ENCODE measurements around the gene TIGD6.
"Not testable (repeated sequence)": the region's sequence is repeated elsewhere in the genome, so short reads cannot be mapped to it uniquely, and the experiment has no call there.

Gene TIGD6

DNA sequence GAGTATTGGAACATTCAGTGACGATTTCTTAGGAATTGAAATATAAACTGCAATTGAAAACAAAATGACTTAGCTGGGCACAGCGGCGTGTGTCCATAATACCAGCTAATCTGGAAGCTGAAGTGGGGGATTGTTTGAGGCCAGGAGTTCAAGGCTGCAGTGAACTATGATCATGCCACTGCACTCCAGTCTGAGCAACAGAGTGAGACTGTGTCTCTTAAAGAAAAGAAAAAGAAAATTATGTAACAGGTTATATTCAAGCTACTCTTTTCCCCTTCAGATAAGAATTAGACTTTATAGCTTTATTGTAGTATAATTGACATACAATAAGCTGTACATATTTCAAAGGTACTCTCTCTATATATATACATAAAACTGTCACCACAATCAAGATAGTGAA, 33.5 kb downstream of the TIGD6 start:
- no peak for DNase-seq

DNA sequence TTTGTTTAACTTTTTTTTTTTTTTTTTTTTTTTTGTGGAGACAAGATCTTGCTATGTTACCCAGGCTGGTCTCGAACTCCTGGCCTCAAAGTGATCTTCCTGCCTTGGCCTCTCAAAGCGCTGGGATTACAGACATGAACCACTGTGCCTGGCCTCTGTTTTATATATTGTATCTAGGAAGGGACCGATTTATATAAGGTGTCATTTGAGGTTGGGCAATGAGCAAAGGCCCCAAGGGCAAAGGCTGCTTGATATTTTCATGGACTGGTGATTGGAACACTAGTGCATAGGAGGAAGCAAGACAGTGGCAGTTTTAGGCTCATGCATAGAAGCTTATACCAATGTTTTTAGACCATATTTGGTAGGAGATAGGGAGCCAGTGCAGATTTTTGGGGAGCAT, 36.7 kb downstream of the TIGD6 start:
- DNase-seq, result no peak

DNA sequence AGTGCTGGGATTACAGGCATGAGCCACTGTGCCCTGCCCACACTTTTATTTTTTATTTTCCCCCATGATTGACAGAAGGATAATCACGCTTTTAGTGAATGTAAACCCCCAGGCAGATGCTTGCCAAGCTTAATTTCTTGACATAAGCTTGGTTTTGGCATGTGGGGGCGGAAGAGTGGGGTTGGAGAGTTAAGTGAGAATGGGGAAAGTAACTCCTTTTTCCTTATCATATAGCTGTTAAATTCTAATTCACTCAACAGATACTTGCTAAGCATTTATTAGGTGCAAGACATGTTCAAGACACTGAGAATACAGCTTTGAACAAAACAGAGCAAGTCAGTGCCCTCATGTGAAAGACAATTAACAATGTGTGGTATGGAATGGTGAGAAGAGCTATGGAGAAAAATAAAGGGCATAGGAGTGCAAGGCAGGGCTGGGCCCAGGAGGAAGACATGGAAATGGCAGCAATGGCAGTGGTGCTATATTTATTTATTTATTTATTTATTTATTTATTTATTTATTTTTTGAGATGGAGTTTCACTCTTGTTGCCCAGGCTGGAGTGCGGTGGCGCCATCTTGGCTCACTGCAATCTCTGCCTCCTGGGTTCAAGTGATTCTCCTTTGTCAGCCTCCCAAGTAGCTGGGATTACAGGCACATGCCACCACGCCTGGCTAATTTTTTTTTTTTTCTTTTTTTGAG, 37.7 kb downstream of the TIGD6 start:
- no peak for DNase-seq

DNA sequence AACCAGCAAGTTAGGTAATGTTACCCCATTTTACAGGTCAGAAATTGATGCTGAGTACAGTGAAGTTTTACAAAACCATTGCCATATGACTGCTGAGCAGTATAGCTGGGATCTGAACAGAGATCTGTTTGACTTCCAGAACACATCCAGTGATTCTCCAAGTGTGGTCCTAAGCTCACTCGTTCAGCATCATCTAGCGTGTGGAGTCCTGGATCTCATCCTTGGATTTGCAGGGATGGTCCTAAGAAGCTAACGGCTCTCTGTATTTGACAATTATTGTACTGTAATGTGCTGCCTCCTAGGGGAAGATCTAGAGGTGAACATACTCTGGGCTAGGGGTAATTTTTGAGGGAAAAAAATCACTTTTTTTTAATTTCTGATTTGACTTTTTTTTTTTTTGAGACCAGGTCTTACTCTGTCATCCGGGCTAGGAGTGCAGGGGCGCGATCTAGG, 38.5 kb downstream of the TIGD6 start:
- peak; percentile 12 for DNase-seq

DNA sequence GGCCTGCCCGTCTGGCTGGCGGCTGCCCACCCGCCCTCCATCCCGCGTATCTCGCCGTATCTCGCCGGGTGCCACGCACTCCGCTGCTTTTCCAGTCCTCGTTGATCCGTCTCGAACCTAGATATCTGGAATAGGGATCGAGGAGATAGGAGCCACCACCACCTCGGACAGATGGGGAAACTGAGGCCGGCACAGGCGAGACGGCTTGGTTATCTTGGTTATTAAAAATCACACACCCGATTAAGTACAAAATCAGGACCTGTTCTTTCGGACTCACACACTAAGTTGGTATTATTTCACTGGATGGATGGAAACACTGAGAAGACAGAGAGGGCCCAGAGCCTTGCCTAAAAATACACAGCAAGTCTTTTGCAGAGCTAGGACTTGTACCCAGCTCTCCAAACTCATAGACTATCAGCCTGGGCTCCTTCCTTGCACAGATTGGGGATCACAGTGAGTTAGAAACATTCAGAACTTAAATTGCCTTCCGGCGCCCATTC, 39.2 kb downstream of the TIGD6 start:
- no peak for DNase-seq

DNA sequence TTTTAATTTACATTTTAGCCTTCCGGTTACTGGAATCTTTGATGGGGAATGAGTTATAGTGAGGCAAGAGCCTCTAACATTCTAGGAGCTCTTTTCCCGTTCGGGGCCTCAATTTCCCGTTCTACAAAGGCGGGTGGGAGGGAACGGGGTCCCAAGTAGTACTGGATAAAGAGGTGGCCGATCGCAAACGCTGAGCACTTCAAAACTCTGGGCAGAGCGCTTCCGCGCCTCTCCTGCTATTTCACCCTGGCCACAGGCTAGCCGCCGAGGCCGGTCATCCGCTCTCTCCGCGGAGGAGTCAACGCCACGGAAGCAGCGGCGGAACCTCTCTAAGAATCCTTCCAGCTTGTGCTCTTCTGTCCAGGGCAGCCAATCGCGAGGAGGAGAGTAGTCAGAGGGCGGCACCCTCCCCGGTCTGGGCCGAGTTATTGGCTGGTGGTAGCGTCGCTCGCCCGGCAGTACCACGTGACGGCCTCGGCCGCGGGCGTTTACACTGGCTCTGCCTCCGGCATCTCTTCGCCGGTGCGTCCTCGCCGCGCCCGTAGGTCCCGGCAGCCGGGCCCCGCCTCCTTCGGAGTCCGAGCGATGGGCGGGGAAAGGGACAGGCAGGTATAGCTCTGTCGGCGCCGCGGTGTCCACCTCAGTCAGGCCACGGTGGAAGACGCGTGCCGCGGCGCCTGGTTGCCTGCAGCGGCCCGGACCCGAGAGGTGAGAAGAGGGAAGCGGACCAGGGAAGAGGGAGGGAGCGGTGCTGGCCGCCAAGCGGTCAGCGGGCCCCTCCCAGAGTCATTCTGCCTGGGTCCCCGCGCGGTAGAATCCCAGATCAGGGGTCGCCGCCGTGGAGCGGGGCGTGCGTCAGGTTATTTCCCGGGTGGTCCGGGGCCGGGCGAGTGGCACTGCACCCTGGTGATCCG, 39.9 kb downstream of the TIGD6 start, which contains the start of gene SLC26A2:
TSS of gene SLC26A2 (plus strand) at position 487 of the 914 bp plus-strand sequence. CDS start 16,895 bp downstream, outside the sequence.
- peak; percentile 98 for DNase-seq

DNA sequence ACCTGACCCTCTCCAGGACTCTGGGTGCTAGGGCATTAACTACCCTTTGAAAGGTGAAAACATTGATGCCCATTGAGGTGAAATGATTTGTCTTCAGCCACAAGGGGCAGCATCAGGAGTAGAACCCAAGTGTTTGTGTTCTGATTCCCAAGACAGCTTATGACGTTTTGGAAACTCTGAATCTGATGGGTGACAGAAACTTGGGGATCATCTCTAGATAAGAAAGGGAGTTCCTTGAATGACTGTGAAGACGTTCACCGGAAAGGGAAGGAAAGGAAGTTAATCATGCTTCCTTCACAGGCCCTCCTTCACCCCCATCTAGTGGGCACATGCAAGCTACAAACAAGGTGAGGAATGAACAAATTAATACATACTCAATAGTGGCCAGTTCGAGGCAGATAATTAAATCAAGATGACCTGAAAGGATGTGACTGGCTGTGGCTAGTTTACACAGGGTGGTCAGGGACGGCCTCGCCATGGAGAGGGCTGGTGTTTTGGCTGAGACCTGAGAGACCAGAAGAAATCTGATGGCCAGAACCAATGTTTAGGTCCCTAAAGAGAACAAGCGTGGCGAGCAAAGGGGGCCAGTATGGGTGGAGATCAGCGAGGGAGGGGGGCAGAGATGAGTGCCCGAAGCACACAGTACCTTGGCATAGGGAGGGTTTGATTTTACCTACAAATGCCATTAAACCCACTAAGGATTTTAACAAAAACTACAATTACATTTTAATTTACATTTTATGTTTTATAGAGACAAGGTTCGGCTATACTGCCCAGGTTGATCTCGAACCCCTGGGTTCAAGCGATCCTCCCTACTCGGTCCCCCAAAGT, 40.8 kb downstream of the TIGD6 start:
- DNase-seq, result peak; percentile 58

DNA sequence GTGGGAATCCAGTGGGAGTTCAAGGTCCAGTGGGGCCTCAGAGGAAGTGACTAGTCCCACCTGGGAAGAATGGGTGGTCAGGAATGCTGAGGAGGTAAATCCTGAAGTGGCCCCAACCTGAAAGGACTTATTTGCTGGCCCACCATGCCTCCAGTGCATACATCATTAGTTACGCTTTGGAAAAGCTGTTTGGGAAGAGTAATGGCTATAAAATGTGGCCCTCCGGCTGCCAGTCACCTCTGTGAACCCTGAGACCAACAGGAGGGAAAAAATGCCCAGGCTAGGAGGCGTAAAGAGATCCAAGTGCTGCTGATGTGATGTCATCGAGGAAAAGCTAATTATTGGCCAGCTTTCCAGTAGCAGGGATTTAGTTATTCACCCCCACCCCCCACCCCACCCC, 42.6 kb downstream of the TIGD6 start:
- DNase-seq, result no peak

DNA sequence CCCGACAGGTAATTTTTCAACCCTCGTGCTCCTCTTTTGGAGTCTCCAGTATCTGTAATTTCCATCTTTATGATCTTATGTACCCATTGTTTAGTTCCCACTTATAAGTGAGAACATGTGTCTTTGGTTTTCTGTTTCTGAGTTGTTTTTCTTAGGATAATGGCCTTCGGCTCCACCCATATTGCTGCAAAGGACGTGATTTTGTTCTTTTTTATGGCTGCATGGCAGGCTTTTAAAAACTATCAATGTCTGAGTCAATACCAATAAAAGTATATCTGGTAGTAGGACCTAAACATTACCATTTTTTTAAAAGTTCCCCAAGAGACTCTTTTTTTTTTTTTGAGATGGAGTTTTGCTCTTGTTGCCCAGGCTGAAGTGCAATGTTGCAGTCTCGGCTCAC, 43.8 kb downstream of the TIGD6 start:
- DNase-seq, result no peak

DNA sequence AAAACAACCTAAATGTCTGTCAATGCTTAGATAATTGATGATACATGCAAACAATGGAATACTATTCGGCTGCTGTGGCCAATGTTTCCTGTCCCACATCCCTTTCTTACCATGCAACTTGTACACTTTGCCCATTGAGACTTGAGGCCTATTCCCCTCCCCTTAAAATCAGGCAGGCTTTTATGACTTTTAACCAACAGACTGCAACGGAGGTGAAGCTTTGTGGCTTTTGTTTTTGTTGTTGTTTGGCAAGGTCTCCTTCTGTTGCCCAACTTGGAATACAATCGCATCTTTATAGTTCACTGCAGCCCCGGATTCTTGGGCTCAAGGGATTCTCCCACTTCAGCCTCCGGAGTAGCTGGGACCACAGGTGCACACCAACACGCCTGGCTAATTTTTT, 45.7 kb downstream of the TIGD6 start:
- no peak for DNase-seq

DNA sequence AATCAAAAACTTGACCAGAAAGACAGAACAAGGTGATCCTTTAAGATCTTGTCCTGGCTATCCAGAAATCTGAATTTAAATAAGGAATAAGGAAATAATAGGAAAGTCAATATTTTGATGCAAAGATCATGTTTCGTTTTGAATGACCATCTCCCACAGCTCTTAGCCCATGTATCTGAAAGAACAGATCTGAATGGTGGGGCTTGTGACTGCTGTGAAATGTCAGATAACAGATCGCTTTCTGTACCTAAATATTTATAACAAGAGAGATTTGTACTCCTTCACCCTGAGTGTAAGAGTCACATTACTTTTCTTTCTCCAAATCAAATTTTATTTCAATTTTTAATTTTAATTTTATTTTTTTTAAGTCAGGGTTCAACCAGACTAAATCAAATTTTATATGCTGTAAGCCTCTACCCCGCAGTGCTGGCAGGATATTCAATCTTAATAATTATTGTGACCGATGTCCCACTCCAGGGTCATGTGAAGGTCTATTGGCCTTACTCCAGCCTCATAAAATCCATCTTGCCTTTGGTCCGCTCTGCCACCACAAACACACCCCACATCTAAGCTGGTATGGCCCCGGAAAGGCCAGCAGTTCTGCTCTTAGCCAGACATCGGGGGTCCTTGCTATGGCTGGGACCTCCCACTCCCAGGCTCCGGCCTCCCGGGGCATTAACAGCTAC, 46.9 kb downstream of the TIGD6 start:
- DNase-seq, result no peak

DNA sequence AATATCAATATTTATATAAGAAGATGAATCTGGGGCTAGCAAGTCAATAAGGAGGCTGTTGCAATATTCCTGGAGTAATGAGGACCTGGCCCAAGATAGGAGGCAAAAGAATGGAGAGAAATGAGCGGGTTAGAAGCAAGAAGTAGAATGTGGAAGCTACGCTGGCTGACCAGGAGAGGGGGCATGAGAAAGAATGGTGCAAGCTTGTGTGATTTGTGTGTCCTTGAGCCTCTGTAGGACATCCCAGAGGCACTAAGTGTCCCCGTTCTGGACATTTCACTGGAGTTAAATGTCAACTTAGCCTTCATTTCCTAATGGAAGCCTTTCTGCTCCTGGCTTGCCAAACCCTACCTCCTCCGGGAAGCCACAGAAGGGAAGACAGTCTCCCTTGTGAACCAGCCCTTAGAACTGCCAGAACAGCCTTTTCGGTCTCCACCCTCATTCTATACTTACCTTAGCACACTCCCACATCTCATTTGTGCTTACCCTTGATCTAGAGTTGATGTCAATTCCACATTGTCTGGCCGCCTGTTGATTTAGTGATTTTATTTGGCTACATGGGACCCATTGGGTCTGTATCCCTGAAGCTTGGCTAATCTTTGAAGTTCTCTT, 49.2 kb downstream of the TIGD6 start:
- no peak for DNase-seq

DNA sequence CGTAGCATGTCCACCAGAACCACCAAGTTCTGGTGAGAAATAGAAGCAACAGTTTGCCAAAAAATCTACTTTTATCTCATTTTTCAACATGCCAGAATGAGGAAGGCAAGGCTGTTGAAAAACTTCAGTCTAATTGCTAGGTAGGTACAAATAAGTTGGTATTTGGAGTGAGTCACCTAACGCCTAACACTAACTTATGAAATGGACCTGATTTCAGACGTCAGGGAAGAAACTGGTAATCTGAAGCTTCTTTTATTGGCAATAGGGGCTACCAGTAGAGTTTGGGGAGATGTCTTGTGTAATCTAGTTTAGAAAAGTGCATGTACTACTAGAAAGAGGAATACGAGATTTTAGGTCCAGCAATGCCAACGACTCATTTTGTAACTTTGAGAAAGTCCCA, 51.5 kb downstream of the TIGD6 start:
- DNase-seq, result no peak

DNA sequence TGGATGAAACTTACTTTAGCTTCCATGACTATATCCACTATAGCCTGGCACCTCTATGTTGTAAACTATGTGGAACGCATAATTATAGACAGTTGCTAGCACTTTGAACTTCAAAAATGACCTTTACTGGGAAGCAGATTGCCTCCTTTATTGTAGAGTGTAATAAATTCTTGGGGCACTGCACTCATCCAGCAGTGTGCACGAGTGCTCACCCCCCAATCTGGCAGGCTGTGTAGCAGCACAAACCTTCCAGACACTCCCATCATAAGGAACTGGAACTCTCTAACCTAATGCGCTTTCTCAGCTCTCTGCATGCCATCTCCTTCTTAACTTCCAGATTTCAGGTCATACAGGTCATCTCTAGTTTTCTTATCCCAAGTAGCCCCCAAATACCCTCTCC, 54.3 kb downstream of the TIGD6 start:
- DNase-seq, result no peak

DNA sequence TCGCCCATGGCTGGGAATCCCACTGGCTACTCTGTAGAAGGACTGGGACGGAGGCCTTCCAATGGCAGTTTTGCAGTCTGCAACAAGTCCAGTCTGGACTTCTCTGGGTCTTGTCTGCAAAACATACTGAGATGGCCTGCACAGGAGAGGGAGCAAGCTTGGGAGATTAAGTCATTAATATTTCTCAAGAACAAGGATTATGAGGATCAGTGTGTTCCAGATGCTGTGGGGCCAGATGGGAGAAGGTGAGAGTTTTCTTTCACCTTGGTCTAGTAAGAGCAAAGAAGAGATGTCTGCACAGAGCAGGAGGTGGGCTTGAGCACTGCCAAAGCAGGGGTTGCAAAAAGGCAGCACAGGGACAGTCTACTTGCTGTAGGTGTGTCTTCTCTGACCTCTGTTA, 55.8 kb downstream of the TIGD6 start, which contains the start of gene PDE6A:
TSS of gene PDE6A (minus strand) at position 128 of the 400 bp plus-strand sequence. CDS start at position 8, 120 bp downstream.
- DNase-seq, result no peak

DNA sequence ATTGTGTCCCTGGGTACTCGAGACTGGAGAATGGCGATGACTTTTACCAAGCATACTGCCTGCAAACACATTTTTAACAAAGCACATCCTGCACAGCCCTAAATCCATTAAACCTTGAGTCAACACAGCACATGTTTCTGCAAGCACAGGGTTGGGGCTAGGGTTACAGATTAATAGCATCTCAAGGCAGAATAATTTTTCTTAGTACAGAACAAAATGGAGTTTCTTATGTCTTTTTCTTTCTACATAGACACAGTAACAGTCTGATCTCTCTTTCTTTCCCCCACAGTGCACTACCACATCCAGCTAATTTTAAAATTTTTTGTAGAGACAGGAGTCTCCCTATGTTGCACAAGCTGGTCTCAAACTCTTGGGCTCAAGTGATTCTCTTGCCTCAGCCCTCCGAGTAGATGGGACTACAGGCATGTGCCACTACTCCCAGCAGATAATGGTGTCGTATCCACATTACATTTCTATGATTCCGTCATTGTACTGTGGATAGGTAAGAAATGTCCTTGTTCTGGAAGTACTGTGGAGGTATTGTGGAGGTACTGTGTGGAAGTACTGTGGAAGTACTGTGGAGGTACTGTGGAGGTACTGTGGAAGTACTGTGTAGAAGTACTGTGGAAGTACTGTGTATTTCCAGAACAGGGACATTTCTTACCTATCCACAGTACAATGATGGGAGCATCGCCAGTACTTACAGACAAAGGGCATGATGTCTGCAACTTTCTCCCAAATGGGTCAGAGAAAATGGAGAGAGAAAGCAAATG, 57.1 kb downstream of the TIGD6 start:
- not testable (repeated sequence) for DNase-seq

All from NCI-H226 (cell line).